ENCODE data around the gene OSBPL9. TPM values are rescaled to one million over a fixed set of nuclear protein-coding genes. Genes with fewer than 3 reads are reported as not detected.

Gene OSBPL9
- total RNA-seq, 1 experiment from 2014 or later = 52.6 TPM

GRCh38 chr1:51780927-51781326 is 164.0 kb downstream of the OSBPL9 start:
- H4K20me1 ChIP-seq (ENCODE audit: insufficient read depth) = no peaks in the 10 kb centered on the region
- POLR2A ChIA-PET = no interaction called here
- H3K4me1 ChIP-seq (ENCODE audit: control insufficient read depth in 1 of 2, insufficient read depth in 2 of 2, low read length in 2 of 2) = no peaks in the 10 kb centered on the region
- no peaks in the 10 kb centered on the region for H3K9me3 ChIP-seq (ENCODE audit: control insufficient read depth in 1 of 2, insufficient read depth in 1 of 2, low read depth in 1 of 2, low read length in 2 of 2)
- TF ChIP-seq EZH2 (IDR thresholded peaks at IDR 0.05) (no peak), CBX3 (IDR thresholded peaks at IDR 0.05; ENCODE audit: low read depth) (no peak), ELF1 (IDR thresholded peaks at IDR 0.05; ENCODE audit: borderline replicate concordance, low read depth) (no peak), CTCF (IDR thresholded peaks at IDR 0.05 in 2 of 3, conservative IDR thresholded peaks at IDR 0.05 in 1 of 3; ENCODE audit: borderline replicate concordance in 1 of 3, insufficient read depth in 1 of 3, low read depth in 2 of 3, low read length in 2 of 3) (no peak), TCF7L2 (IDR thresholded peaks at IDR 0.05; ENCODE audit: borderline replicate concordance, extremely low read depth, insufficient read depth, insufficient read length) (no peak), SP1 (IDR thresholded peaks at IDR 0.05; ENCODE audit: low read depth) (no peak), EGR1 (IDR thresholded peaks at IDR 0.05; ENCODE audit: low read depth) (no peak), ATF3 (IDR thresholded peaks at IDR 0.05) (no peak), JUND (IDR thresholded peaks at IDR 0.05) (no peak), POLR2A (IDR thresholded peaks at IDR 0.05; ENCODE audit: borderline replicate concordance, extremely low read depth, insufficient read depth, insufficient read length) (no peak), REST (IDR thresholded peaks at IDR 0.05; ENCODE audit: low read depth) (no peak), SRF (IDR thresholded peaks at IDR 0.05; ENCODE audit: low read depth) (no peak)
- H3K79me2 ChIP-seq (ENCODE audit: insufficient read depth, low read length) = no peaks in the 10 kb centered on the region
- BruUV-seq (replicated peaks) = no TSS peak
- no peak overlapping the region for H3K9ac ChIP-seq (ENCODE audit: low read length)
- H2AFZ ChIP-seq (ENCODE audit: low read depth, low read length, poor library complexity, severe bottlenecking) = no peak overlapping the region
- CTCF ChIA-PET = no interaction called here
- intact Hi-C loops (cut with micrococcal nuclease) = no loop called here
- H3K9me2 ChIP-seq (ENCODE audit: insufficient read depth) = no peaks in the 10 kb centered on the region
- RAD21 ChIA-PET (ENCODE audit: low non-redundant PET in 1 of 2, low total read pairs in 2 of 2, uncharacterized antibody in 2 of 2, unreplicated experiment in 2 of 2) = no interaction called here
- H3K4me2 ChIP-seq (ENCODE audit: low read length) = no peak overlapping the region
- H3K36me3 ChIP-seq (ENCODE audit: control insufficient read depth in 1 of 2, insufficient read depth in 2 of 2, low read length in 2 of 2) = peaks cover 5 to 8% of the 10 kb centered on the region in 2 experiments; a peak in 2 of 4 replicates
- no peak overlapping the region for H3K27ac ChIP-seq (ENCODE audit: low read depth, low read length)
- H3K27me3 ChIP-seq (ENCODE audit: insufficient read depth, low read length) = no peaks in the 10 kb centered on the region
- ATAC-seq = no peak
- no peak for DNase-seq (ENCODE audit: low read depth, low spot score)
- no peak overlapping the region for H3K4me3 ChIP-seq (replicated peaks in 1 of 2; ENCODE audit: low read depth in 1 of 2, low read length in 2 of 2)
